HG03439 (cell line): ENCODE measurements around the gene MRTFA.

Experiments
- ATAC-seq: cut with Tn5 transposase; IDR thresholded peaks from one replicate; pipeline ENCODE4 v1.9.1; 2021; ENCODE audit warnings: mild to moderate bottlenecking, moderate library complexity; ENCODE audit not compliant: unreplicated experiment

Gene MRTFA

GRCh38 chr22:40416267-40416570 lies 220.3 kb downstream of the MRTFA start:
- ATAC-seq = no peak

- no peak for ATAC-seq
These were observed 220.8 kb downstream of the MRTFA start for GRCh38 chr22:40415531-40416266.

- ATAC-seq = no peak
These were observed 221.5 kb downstream of the MRTFA start for GRCh38 chr22:40414838-40415505.

- no peak for ATAC-seq
These were observed 222.2 kb downstream of the MRTFA start for GRCh38 chr22:40414311-40414710.

GRCh38 chr22:40413873-40414272 lies 222.6 kb downstream of the MRTFA start:
- ATAC-seq = no peak

GRCh38 chr22:40412441-40412840 lies 224.1 kb downstream of the MRTFA start:
- ATAC-seq = no peak

GRCh38 chr22:40411506-40411861 lies 225.0 kb downstream of the MRTFA start:
- ATAC-seq = no peak

GRCh38 chr22:40410731-40411505 lies 225.6 kb downstream of the MRTFA start:
- no peak for ATAC-seq

GRCh38 chr22:40410272-40410671 lies 226.2 kb downstream of the MRTFA start:
- ATAC-seq = no peak

GRCh38 chr22:40409613-40410113 lies 226.9 kb downstream of the MRTFA start:
- ATAC-seq = no peak

GRCh38 chr22:40408718-40409612 lies 227.6 kb downstream of the MRTFA start:
- no peak for ATAC-seq

GRCh38 chr22:40407831-40408717 lies 228.4 kb downstream of the MRTFA start:
- ATAC-seq = no peak

- ATAC-seq = no peak
These were observed 229.3 kb downstream of the MRTFA start for GRCh38 chr22:40407021-40407761.

GRCh38 chr22:40406063-40406890 lies 230.2 kb downstream of the MRTFA start:
- no peak for ATAC-seq

- no peak for ATAC-seq
These were observed 231.1 kb downstream of the MRTFA start for GRCh38 chr22:40405178-40406062.

- no peak for ATAC-seq
These were observed 232.0 kb downstream of the MRTFA start for GRCh38 chr22:40404251-40405177.
